Measurements from ENCODE around the gene SMYD5. TPM values are rescaled to one million over a fixed set of nuclear protein-coding genes. Genes with fewer than 3 reads are reported as not detected.

SMYD5 gene
- total and polyA plus RNA-seq, 4 donors = 10.8 to 19.5 (median 15.9) TPM

DNA sequence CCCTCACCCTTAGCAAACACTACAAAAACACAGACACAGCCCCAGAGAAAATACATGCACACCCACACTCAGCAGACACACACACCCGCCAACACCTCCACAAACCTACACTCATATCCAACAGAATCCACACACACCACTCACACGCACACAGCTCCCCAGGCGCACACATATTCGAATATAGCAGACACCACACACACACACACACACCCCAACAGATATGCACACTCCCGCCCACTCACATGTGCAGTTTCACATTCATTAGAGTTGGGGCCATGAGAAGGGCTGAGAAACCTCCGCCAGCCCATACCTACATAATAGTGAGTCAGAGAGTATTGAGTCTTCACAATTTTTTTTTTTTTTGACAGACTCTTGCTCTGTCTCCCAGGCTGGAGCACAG lies 41.1 kb upstream of the SMYD5 start:
- no peak overlapping the region for H3K9ac ChIP-seq (ENCODE audit: insufficient read depth in 1 of 2, low read length in 2 of 2)
- no peak for DNase-seq

DNA sequence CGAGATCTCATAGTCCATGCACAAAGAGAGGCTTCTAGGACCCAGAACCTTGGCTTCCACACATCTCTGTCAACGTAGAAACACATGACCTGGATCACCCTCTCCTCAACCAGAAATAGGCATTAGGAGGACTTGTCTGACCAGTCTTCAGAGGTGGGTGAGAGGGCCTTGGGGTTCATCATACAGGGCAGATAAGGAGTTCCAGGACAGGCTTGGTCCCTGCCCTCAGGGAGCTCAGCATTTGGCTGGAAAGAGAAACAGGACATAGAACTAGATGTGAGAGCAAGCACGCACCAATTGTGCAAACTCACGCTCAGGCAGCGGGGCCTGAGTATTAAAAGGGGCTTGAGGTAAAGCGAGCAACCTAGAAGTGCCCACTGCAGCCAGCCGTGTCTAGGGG lies 40.3 kb upstream of the SMYD5 start:
- no peaks in the 10 kb centered on the region for H3K9me3 ChIP-seq (ENCODE audit: control insufficient read depth in 4 of 4, insufficient read depth in 3 of 4, low read length in 3 of 4)
- ATAC-seq (ENCODE audit: insufficient read depth, low FRiP score) (no peak), DNase-seq (no peak)
- no peaks in the 10 kb centered on the region for H3K36me3 ChIP-seq (ENCODE audit: control insufficient read depth in 4 of 4, insufficient read depth in 4 of 4, low read length in 4 of 4)
- H3K27ac ChIP-seq (ENCODE audit: low read depth in 1 of 2, low read length in 1 of 2) = no peak overlapping the region
- H3K27me3 ChIP-seq (ENCODE audit: control insufficient read depth in 3 of 3, insufficient read depth in 3 of 3, low read length in 2 of 3) = peaks cover 0 to 17% (median 10%) of the 10 kb centered on the region in 3 donors
- no peak overlapping the region for H3K4me3 ChIP-seq
- 91 to 96% methylated on average over 7 of the region's 7 CpGs for WGBS, 2 donors
- TF ChIP-seq, protein P1, sequence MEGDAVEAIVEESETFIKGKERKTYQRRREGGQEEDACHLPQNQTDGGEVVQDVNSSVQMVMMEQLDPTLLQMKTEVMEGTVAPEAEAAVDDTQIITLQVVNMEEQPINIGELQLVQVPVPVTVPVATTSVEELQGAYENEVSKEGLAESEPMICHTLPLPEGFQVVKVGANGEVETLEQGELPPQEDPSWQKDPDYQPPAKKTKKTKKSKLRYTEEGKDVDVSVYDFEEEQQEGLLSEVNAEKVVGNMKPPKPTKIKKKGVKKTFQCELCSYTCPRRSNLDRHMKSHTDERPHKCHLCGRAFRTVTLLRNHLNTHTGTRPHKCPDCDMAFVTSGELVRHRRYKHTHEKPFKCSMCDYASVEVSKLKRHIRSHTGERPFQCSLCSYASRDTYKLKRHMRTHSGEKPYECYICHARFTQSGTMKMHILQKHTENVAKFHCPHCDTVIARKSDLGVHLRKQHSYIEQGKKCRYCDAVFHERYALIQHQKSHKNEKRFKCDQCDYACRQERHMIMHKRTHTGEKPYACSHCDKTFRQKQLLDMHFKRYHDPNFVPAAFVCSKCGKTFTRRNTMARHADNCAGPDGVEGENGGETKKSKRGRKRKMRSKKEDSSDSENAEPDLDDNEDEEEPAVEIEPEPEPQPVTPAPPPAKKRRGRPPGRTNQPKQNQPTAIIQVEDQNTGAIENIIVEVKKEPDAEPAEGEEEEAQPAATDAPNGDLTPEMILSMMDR (IDR thresholded peaks at IDR 0.05; ENCODE audit: control extremely low read depth, extremely low read depth) = no peak
- peaks cover 0 to 20% (median 13%) of the 10 kb centered on the region in 5 donors for H3K4me1 ChIP-seq (ENCODE audit: control insufficient read depth in 5 of 5, insufficient read depth in 5 of 5, low read length in 5 of 5)
- H3K9ac ChIP-seq (ENCODE audit: insufficient read depth in 1 of 2, low read length in 2 of 2) = no peak overlapping the region

More for the DNA sequence above, 41.1 kb upstream of the SMYD5 start:
- Histone ChIP-seq H3K27ac (ENCODE audit: low read depth in 1 of 2, low read length in 1 of 2) (no peak overlapping the region), H3K27me3 (ENCODE audit: control insufficient read depth in 3 of 3, insufficient read depth in 3 of 3, low read length in 2 of 3) (peaks cover 0 to 12% (median 9%) of the 10 kb centered on the region in 3 donors), H3K4me1 (ENCODE audit: control insufficient read depth in 5 of 5, insufficient read depth in 5 of 5, low read length in 5 of 5) (peaks cover 0 to 20% (median 13%) of the 10 kb centered on the region in 5 donors), H3K9me3 (ENCODE audit: control insufficient read depth in 4 of 4, insufficient read depth in 3 of 4, low read length in 3 of 4) (no peaks in the 10 kb centered on the region), H3K36me3 (ENCODE audit: control insufficient read depth in 4 of 4, insufficient read depth in 4 of 4, low read length in 4 of 4) (no peaks in the 10 kb centered on the region), H3K4me3 (no peak overlapping the region)
- no peak for ATAC-seq (ENCODE audit: insufficient read depth, low FRiP score)
- WGBS, 2 donors = 79 to 80% methylated on average over 6 of the region's 6 CpGs
- TF ChIP-seq, protein P1 (IDR thresholded peaks at IDR 0.05; ENCODE audit: control extremely low read depth, extremely low read depth) = no peak

DNA sequence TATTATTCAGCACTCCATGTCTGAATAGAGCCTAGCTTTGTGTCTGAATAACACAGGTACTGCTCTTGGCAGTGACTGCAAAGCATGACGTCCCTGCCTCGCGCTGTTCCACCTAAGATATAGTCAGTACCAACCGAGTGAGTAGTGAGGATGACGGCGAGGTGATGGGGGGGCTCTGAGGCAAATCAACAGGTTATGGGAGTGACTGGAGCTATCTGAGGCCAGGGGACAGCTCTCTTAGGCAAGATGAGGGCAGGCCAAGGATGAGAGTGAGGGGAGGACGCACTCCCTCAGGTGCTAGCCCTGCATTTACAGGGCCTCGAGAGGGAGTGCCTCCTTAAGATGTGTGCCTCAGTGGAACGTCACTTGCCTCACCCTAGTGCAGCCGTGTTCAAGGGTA lies 39.8 kb upstream of the SMYD5 start:
- Histone ChIP-seq H3K27ac (ENCODE audit: low read depth in 1 of 2, low read length in 1 of 2) (no peak overlapping the region), H3K36me3 (ENCODE audit: control insufficient read depth in 4 of 4, insufficient read depth in 4 of 4, low read length in 4 of 4) (no peaks in the 10 kb centered on the region), H3K9ac (ENCODE audit: insufficient read depth in 1 of 2, low read length in 2 of 2) (no peak overlapping the region), H3K4me3 (no peak overlapping the region), H3K9me3 (ENCODE audit: control insufficient read depth in 4 of 4, insufficient read depth in 3 of 4, low read length in 3 of 4) (no peaks in the 10 kb centered on the region), H3K4me1 (ENCODE audit: control insufficient read depth in 5 of 5, insufficient read depth in 5 of 5, low read length in 5 of 5) (peaks cover 0 to 20% (median 13%) of the 10 kb centered on the region in 5 donors), H3K27me3 (ENCODE audit: control insufficient read depth in 3 of 3, insufficient read depth in 3 of 3, low read length in 2 of 3) (peaks cover 0 to 20% (median 12%) of the 10 kb centered on the region in 3 donors)
- 93 to 98% methylated on average over 10 of the region's 10 CpGs for WGBS, 2 donors
- ATAC-seq (ENCODE audit: insufficient read depth, low FRiP score) = no peak
- DNase-seq = no peak
- TF ChIP-seq, protein P1 (IDR thresholded peaks at IDR 0.05; ENCODE audit: control extremely low read depth, extremely low read depth) = no peak
